ENCODE results near the gene TJP3.

The TJP3 gene

DNA sequence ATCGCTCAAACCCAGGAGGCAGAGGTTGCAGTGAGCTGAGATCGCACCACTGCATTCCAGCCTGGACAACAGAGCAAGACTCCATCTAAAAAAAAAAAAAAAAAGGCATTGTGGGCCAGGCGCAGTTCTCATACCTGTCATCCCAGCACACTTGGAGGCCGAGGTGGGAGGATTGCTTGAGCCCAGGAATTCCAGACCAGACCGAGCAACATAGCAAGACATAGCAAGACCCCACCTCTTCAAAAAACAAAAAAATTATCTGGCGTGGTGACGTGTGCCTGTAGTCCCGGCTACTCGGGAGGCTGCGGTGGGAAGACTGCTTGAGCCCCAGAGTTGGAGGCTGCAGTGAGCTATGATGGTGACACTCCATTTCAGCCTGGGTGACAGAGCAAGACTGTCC, 25.9 kb upstream of the TJP3 start:
- TF ChIP-seq CTCF (IDR thresholded peaks at IDR 0.05; ENCODE audit: control insufficient read depth, extremely low read depth, insufficient read depth): no peak
- DNase-seq (ENCODE audit: low read depth): no peak
- H3K4me3 ChIP-seq (ENCODE audit: low read depth, low read length): no peak overlapping the region

GRCh38 chr19:3682741-3683404, 25.3 kb upstream of the TJP3 start:
- H3K4me3 ChIP-seq (ENCODE audit: low read depth, low read length): no peak overlapping the region
- no peak for DNase-seq (ENCODE audit: low read depth)
- no peak for TF ChIP-seq CTCF (IDR thresholded peaks at IDR 0.05; ENCODE audit: control insufficient read depth, extremely low read depth, insufficient read depth)

- H3K4me3 ChIP-seq (ENCODE audit: low read depth, low read length): no peak overlapping the region
- no peak for TF ChIP-seq CTCF (IDR thresholded peaks at IDR 0.05; ENCODE audit: control insufficient read depth, extremely low read depth, insufficient read depth)
- no peak for DNase-seq (ENCODE audit: low read depth)
These were observed 24.7 kb upstream of the TJP3 start for GRCh38 chr19:3683405-3684053.

GRCh38 chr19:3684054-3684816, 23.9 kb upstream of the TJP3 start:
- no peak for TF ChIP-seq CTCF (IDR thresholded peaks at IDR 0.05; ENCODE audit: control insufficient read depth, extremely low read depth, insufficient read depth)
- no peak for DNase-seq (ENCODE audit: low read depth)
- no peak overlapping the region for H3K4me3 ChIP-seq (ENCODE audit: low read depth, low read length)

DNA sequence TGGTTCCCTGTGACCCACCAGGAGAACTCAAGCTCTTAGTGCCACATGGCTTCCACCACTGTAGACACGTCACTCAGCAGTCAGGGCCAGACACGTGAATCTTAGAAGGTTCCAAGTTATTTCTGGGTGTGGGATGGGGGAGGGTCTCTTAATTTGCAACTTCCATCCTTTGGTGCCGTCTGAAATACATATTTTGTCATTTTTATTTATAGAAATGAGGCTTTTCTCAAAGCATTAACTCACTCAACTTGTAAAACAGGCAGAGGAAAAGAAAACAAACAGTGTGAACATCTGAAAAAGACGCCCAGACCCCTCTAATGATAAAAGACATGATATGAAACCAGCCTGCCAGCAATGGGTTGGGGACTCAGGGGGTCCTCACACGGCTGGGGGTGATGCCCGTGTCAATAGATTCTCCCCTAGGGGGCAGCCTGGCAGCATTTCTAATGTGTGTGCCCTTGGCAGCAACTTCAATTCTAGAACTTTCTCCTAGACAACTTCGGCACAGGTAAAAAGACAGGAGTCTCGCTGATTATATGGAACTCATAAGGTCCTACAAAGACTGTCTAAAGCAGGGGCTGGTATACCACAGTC, 23.3 kb upstream of the TJP3 start:
- H3K4me3 ChIP-seq (ENCODE audit: low read depth, low read length): no peak overlapping the region
- no peak for DNase-seq (ENCODE audit: low read depth)
- no peak for TF ChIP-seq CTCF (IDR thresholded peaks at IDR 0.05; ENCODE audit: control insufficient read depth, extremely low read depth, insufficient read depth)

DNA sequence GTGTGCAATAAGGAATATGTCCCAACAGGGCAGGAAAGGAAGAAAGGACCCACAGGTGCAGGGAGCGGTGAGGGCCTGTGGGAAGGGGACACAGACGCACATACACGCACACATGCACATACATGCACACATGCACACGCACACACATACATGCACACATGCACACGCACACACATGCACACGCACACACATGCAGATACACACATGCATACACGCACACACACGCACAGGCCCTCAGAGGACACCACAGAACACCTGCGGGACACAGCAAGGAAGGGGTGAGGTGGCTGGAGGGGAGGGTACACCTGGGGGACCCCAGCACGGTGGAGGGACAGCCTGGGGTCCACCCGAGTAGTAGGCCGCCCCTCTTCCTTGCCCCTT, 20.8 kb upstream of the TJP3 start:
- no peak overlapping the region for H3K4me3 ChIP-seq (ENCODE audit: low read depth, low read length)
- no peak for TF ChIP-seq CTCF (IDR thresholded peaks at IDR 0.05; ENCODE audit: control insufficient read depth, extremely low read depth, insufficient read depth)
- no peak for DNase-seq (ENCODE audit: low read depth)
